HG03432 (cell line): ENCODE data around the gene DYTN.

Experiments
- ATAC-seq: cut with Tn5 transposase; IDR thresholded peaks from one replicate; pipeline ENCODE4 v1.9.1; 2021; ENCODE audit warnings: mild to moderate bottlenecking, moderate library complexity; ENCODE audit not compliant: unreplicated experiment

DYTN gene

GRCh38 chr2:206700156-206700555, 18.0 kb downstream of the DYTN start:
- ATAC-seq, result no peak

- ATAC-seq, result no peak
These were observed 19.4 kb downstream of the DYTN start for GRCh38 chr2:206698811-206699210.

- no peak for ATAC-seq
These were observed 21.3 kb downstream of the DYTN start for GRCh38 chr2:206696910-206697309.

- peak; percentile 69 for ATAC-seq
These were observed 24.6 kb downstream of the DYTN start for GRCh38 chr2:206693399-206694137.

GRCh38 chr2:206692971-206693370, 25.2 kb downstream of the DYTN start:
- ATAC-seq, result no peak

- ATAC-seq, result no peak
These were observed 29.2 kb downstream of the DYTN start for GRCh38 chr2:206688990-206689389.

- no peak for ATAC-seq
These were observed 29.7 kb downstream of the DYTN start for GRCh38 chr2:206688453-206688852.

- ATAC-seq, result no peak
These were observed 34.6 kb downstream of the DYTN start for GRCh38 chr2:206683546-206683945.

GRCh38 chr2:206670531-206671319, 47.5 kb downstream of the DYTN start:
- no peak for ATAC-seq

GRCh38 chr2:206665251-206665650, 52.9 kb downstream of the DYTN start:
- ATAC-seq, result no peak

GRCh38 chr2:206657087-206657486, 61.1 kb downstream of the DYTN start:
- no peak for ATAC-seq

GRCh38 chr2:206647985-206648384, 70.2 kb downstream of the DYTN start:
- ATAC-seq, result no peak

GRCh38 chr2:206642075-206643025, 75.8 kb downstream of the DYTN start, which contains the start of gene FAM237A:
FAM237A (plus strand) TSS chr2:206642487; CDS start chr2:206644237, 1,750 bp downstream.
- ATAC-seq, result no peak

GRCh38 chr2:206641226-206641625, 77.0 kb downstream of the DYTN start:
- no peak for ATAC-seq

- no peak for ATAC-seq
These were observed 78.6 kb downstream of the DYTN start for GRCh38 chr2:206639636-206640035.

- no peak for ATAC-seq
These were observed 83.2 kb downstream of the DYTN start for GRCh38 chr2:206635015-206635414.

- no peak for ATAC-seq
These were observed 86.9 kb downstream of the DYTN start for GRCh38 chr2:206631340-206631739.

GRCh38 chr2:206627632-206628031, 90.6 kb downstream of the DYTN start:
- ATAC-seq, result no peak

- ATAC-seq, result no peak
These were observed 92.1 kb downstream of the DYTN start for GRCh38 chr2:206626108-206626507.

GRCh38 chr2:206619011-206619410, 99.2 kb downstream of the DYTN start:
- no peak for ATAC-seq

GRCh38 chr2:206616151-206616550, 102.0 kb downstream of the DYTN start:
- no peak for ATAC-seq
